Tongue (tissue), 2 donors: ENCODE measurements around the gene ANKRD61. TPM values are rescaled to one million over a fixed set of nuclear protein-coding genes. Genes with fewer than 3 reads are reported as not detected.
"Not testable (repeated sequence)": the region's sequence is repeated elsewhere in the genome, so short reads cannot be mapped to it uniquely, and the experiment has no call there.

Source experiments
- DNase-seq: peaks from one replicate; pipeline ENCODE4 v3.0.0-alpha.2; 2015
- total RNA-seq: library from RNA; depleted of rRNA; stranded (reverse); fragments of >200 nt; gene quantifications from one replicate; pipeline ENCODE4 v1.2.3, GENCODE V29; 2014

ANKRD61 gene
- not detected for total RNA-seq

DNA sequence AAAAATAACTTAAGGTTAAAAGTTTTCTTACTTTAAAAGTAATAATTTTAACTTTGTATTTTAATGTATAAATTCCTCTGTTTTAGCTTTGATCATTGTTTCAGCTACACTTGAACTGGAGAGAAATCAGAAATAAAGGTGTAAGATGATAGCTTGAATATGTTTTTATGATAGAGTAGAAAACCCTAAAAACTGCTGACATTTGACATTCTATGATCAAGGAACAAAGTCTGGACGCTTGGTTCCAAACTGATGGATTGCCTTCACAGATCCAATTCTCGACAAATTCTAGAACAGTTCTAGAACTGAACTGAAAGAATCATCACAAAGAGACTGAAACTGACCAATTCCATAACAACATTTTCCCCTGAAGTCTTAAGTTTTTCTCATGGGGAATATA is at the start of gene ANKRD61:
Gene ANKRD61 (plus strand): TSS at position 389 of the 400 bp plus-strand sequence. CDS start 0 bp downstream, at position 389.
- no peak for DNase-seq

GRCh38 chr7:5987061-5987460 is 44.1 kb upstream of the ANKRD61 start:
- DNase-seq, result not testable (repeated sequence)

GRCh38 chr7:5997210-5997808 is 33.9 kb upstream of the ANKRD61 start:
- peak; percentile 83 for DNase-seq

GRCh38 chr7:6007386-6007785 is 23.8 kb upstream of the ANKRD61 start:
- no peak for DNase-seq

DNA sequence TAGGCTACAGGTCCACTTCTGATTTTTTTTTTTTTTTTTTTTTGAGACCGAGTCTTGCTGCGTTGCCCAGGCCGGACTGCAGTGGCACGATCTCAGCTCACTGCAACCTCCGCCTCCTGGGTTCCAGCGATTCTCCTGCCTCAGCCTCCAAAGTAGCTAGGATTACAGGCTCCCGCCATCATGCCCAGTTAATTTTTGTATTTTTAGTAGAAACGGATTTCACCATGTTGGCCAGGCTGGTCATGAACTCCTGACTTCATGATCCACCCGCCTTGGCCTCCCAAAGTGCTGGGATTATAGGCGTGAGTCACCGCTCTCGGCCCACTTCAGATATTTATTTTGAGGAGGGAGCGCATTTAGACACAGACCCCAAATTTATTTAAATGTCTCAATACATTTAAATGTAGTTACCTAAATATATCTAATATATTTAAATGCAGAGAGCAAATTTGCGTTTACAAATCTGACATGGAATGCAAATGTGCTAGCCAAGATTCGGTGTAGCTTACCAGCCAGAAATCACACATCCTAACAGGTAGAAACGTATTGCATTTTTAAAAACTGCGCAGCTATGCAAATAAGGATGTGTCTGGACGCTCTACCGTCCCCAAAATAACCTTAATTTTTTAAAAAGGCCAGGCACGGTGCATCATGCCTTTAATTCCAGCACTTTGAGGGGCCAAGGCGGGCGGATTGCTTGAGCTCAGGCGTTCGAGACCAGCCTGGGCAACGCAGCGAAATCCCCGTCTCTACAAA is 23.2 kb upstream of the ANKRD61 start:
- DNase-seq, result not testable (repeated sequence)

- peak; percentile 99 for DNase-seq
These were observed 22.2 kb upstream of the ANKRD61 start, which contains the start of the genes AIMP2 and PMS2 for GRCh38 chr7:6008668-6009611. Gene AIMP2 (plus strand): TSS chr7:6009272. CDS start chr7:6009364, 92 bp downstream. Gene PMS2 (minus strand): TSS chr7:6009049. CDS start chr7:6009019, 30 bp downstream.

GRCh38 chr7:6010370-6010769 is 20.8 kb upstream of the ANKRD61 start:
- DNase-seq, result not testable (repeated sequence)

DNA sequence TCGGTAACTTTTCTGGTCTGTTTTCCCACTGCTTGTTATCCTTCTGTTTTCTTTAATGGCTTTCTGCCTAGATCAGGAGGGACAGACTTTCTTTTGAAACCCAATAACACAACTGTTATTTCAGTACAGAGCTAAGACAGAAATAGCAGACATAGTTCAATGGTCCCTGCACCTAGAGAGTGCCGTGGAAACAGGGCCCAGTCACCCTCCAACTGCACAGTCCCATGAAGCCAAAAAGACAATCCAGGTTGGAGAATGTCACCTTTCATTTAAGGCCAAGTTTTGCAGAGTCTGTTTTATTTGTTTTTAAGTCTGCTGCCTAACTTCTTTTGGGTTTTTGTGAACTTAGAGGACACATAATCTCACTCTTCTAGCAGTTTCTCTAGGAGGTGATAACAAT is 19.6 kb upstream of the ANKRD61 start:
- no peak for DNase-seq

- DNase-seq, result no peak
These were observed 18.6 kb upstream of the ANKRD61 start for GRCh38 chr7:6012355-6013104.

DNA sequence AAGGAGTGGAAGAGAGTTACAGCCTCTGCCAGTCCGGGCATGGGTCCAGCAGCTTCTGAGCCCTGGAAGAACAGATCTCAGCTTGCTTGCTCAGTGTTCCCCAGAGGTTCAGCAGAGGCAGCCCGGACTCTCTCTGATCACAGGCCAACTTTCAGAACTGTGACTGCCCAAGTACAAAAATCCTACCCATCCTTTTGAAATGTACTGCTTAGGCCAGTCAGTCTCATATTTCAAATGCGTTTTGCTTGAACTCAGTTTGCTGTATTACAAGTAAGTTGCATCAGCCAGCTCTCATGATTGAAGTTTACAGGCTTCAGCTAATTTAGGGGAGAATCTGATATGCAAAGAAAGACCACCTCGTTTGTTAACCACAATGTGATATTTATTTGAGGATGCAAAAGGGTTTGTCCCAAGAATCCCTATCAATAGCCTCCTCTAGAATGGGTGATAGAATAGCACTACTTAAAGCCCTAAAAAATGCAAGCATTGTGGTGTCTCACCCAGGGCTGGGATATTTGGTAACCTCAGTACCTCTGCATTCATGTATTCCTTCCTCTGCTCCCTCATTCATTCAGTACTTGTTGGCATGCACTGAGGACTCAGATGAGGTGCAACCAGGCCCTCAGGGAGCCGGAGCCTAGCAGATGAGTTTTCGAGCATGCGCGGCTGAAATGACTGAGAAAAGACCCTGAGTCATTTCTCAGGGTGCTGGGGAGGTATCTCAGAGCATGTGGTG is 15.1 kb upstream of the ANKRD61 start:
- peak; percentile 85 for DNase-seq

DNA sequence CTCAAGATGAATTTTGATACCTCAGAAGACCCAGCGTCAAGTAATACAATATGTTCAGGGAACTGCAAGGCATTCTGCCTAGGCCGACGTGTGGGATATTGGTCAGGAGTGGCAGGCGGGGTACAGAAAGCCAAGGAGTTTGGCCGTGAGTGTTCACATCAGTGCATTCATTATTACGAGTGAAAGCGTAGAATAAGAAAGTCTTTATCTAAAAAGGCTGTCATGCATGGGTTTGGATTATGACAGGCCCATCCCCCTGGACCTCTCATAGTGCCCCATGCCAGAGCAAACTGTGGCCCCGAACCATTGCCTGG is 14.6 kb upstream of the ANKRD61 start:
- DNase-seq, result no peak

DNA sequence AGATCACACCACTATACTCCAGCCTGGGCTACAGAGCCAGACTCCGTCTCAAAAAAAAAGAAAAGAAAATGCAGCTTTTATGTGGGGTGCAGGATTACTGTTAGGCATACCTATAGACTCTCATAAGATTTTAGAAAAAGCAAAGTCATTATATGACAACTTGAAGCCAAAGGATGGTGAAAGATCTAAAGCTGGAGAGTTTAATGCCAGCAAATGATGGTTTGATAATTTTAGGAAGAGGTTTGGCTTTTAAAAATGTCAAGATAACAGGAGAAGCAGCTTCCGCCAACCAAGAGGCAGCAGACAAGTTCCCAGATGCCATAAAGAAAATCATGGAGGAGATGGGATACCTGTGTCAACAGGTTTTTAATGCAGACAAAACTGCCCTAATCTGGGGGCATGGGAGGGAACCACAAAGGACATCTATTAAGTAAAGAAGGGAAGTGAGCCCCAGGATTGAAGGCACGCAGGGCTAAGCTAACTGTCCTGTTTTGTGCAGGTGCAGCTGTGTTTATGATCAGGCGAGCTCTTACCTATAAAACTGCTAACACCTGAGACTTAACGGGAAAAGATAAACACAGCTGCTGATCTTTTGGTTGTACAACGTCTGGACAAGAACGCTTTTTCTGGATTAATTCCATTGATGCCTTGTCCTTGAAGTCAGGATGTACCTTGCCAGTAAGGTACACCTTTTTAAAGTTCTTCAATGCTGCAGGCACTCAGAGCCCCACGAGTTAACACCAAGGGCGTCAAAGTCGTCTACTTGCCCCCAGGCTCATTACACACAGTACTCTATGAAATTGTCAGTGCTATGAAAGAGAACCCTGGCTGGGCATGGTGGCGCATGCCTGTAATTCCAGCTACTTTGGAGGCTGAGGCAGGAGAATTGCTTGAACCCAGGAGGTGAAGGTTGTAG is 10.5 kb upstream of the ANKRD61 start:
- peak; percentile 41 for DNase-seq

DNA sequence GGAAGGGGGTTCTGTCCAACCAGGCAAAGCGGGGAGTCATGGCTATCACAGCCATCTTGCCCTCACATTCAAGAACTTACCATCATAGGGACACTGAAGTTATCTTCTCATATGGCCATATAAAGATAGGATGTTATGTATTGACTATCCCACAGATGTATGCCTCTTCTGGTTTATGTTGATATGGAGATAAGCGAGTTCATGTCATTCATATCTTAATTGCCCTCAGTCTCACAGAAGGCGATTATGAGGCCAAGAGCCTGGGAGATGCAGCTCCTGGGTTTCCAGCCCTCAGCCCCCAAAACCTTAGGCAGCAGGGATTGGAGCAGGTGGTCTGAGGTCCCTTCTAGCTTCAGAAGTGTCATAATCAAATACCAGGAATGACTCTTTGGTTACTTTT is 8.5 kb upstream of the ANKRD61 start:
- DNase-seq, result no peak

DNA sequence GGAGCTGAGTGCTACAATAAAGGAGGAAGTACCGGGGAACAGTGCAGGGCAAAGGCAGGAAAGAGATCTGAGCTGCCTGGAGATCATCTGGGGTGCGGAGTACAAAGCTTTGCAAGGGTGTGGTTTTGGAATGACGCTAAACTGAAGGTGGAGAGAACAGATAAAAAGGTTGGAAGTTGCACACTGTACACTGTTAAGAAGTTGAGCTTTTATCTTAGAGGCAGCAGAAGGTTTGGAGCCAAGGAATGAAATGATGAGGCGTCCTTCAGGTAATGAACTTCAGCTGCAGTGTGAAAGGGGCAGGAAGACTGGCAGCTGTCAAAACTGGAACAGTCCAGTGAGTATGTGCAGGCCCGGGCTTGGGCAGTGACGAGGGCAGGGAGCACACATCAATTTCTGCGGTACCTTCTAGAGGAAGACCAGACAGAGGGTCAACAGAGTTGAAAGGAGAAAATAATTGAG is 7.2 kb upstream of the ANKRD61 start:
- no peak for DNase-seq

- peak; percentile 22 for DNase-seq
These were observed 5.0 kb upstream of the ANKRD61 start for GRCh38 chr7:6026011-6026819.

DNA sequence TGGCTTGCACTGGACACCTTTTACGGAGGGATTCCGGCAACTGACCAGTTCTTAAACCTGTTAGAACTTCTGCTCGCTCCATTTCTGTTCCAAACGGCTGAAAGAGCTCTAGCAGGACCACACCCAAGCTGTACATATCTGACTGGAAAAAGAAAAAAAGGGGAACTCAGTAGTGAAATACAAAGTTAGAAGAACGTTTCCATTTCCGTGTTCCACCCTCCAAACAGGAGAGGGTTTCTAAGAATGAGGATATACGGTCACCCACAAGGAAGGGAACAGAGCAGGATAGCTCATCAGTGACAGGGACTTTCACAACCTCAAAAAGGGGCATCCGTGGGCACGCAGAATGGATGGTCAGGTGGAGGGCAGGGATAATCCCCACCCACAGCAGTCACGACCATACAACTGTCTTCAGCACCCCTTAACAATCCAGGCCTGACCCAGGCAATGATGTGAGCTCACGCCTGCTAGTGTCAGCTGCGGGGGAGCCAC is 4.3 kb upstream of the ANKRD61 start:
- DNase-seq, result no peak

GRCh38 chr7:6027806-6028365 is 3.3 kb upstream of the ANKRD61 start:
- no peak for DNase-seq

DNA sequence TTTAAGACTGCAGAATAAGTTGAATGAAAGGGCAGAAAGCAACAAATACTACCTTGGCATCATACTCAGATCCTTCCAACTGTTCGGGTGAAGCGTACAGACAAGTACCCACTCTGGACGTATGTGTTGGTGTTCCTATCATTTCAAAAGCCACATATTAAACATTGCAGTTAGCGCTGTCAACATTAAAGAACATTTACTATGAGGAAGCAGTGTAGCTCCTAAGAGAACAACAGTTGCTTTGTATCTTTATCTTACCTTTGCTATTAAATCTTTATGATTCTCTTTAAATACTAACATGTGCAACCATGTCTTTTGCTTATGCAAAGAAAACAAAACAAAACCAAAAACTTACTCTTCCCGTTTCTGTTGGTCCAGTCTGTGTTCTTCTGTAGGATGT is 2.6 kb upstream of the ANKRD61 start:
- DNase-seq, result no peak

GRCh38 chr7:6031567-6031966 is 391 bp downstream of the ANKRD61 start:
- DNase-seq, result no peak
